HG03060 (cell line): ENCODE results near the gene PSMC3.

Source experiments
- ATAC-seq: cut with Tn5 transposase; IDR thresholded peaks from one replicate; pipeline ENCODE4 v1.9.1; 2021; ENCODE audit warnings: low read depth, moderate number of reproducible peaks; ENCODE audit not compliant: unreplicated experiment

The PSMC3 gene

DNA sequence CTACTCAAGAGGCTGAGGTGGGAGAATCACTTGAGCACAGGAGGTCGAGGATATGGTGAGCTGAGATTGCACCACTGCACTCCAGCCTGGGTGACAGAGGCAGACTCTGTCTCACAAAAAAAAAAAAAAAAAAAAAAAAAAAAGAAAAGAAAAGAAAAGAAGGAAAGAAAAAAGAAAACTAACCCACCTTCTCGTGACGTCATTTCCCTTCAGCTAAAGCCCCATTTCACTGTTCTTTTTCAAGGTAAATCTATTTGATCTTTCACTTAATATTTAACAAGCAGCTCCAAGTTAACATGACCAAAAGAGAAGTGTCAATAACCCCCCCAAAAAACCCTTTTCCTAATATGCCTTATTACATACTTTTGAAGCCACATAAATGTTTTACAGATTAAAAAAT is 17.6 kb upstream of the PSMC3 start:
- ATAC-seq, result no peak

DNA sequence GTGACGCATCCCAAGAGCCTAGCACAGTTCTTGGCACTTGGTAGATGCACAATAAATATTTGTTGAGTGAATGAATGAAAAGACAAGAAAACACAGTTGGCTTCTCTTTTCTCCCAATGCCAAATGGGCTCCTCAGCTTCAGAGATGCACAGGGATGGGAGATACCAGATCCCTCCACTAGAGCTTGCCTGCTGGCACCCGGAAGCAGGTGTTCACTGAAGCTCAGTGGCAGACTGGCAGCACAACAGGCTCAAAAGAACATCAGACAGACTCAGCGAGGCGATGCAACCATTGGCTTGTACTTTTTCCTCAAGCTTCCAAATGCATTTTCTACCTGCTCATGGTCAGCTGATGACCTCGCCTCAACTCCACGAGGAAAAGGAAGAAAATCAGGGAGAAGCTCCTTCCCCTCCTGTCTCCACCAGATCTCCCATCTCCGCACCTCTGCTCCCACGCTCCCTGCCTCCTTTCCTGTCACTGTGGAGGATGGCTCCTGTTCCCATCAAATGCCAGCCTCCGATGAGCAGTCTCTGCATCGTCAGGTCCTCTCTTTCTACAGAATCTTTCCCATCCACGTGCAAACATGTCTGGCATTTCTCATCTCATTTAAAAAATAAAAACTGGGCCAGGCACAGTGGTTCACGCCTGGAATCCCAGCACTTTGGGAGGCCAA is 16.9 kb upstream of the PSMC3 start:
- no peak for ATAC-seq

DNA sequence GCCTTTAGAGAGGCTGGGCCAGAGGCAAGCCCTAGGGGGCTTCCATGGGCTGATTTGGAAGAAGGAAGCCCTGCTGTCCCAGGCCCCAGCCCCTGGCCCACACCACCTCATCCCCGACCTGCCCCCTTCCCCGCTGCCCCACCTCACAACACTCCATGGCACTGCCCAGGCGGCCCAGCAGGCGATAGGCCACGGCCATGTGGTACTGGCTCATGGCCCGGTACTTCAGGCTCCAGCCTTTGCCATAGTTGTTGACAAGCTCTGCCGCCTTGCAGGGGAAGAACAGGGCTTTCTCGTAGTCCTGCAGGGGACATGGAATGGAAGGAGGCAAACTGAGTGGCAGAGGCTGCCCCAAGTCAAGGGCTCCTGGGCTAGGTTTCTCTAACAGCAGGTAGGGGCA is 16.3 kb upstream of the PSMC3 start:
- no peak for ATAC-seq

DNA sequence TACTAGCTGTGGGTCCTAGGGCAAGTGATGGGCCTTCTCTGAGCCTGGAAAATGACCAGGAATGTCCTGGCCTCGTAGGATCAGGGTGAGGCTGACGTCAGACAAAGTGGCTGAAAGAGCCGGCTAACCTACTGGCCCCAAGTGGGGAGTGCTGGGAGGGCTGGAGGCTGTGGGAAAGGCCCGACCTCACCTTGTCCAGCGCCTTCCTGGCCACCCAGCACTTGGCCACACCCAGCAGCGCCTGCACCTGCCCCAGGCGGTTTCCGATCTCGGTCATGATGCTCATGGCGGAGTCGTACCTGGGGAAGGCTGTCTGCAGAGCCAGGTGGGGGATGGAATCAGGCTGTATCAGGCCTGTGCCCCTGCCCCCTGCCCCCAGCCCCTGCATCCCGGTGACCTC is 15.2 kb upstream of the PSMC3 start:
- ATAC-seq, result no peak

DNA sequence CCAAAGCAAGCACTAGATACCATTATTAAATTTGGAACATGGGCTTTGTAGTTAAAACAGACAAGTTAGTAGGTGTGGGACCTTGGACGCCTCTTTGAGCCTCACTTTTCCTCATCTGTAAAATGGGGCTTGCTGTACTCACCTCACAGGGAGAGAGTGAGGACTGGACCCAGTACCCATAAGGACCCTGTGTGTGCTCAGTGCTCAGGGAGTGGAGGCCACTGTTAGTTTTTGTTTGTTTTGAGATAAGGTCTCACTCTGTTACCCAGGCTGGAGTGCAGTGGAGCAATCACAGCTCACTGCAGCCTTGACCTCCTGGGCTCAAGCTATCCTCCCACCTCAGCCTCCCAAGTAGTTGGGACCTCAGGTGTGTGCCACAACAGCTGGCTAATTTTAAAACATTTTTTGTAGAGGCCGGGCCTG is 13.8 kb upstream of the PSMC3 start:
- ATAC-seq, result no peak

DNA sequence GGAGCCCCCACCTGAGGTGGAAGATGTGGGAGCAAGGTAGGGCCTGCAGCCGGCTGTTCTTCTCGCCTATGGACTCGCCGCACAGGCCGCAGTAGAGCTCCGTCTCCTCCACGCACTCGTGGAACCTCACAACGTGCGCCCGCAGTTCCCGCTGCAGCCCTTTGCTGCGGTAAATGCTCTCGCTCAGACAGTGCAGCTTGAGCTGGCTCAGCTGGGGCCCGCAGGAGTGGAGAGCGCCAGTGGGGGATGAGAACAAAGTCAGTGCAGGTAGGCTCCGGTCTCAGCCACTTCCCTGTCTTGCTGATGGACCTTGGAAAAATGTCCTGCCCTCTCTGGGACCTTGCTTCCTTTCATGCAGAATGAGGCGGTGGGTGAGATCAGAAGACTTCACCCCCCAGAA is 12.5 kb upstream of the PSMC3 start:
- ATAC-seq, result no peak

DNA sequence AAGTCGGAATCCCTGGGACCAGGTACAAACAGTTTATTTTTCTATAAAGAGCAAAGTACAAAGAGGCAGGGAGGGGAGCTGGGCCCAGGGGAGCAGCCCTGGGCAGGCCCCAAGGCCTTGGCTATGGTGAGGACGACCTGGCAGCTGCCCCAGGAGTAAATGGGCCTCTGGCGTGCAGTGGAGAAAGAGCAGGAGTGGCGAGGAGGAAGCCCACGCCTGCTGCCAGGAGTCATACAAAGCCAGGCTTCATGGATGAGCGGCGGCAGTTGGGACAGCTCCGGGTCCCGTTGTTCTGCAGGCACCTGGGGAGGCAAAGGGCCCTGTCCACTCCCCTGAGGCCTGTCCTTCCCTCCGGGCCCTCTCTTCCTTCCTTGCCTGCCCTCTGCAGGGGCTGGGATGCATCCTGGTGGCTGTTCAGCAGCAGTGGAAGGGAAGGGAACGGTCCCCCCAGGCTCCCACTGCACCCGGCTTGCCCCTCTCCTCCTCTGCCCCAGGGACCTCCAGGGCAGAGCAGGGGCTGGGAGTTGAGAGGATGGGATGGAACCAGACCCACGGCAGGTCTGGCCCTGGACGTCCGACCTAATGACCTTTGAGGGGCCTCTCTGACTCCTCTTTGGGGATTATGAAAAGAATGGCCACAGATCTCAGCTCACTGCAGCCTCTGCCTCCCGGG is 11.6 kb upstream of the PSMC3 start:
- no peak for ATAC-seq

DNA sequence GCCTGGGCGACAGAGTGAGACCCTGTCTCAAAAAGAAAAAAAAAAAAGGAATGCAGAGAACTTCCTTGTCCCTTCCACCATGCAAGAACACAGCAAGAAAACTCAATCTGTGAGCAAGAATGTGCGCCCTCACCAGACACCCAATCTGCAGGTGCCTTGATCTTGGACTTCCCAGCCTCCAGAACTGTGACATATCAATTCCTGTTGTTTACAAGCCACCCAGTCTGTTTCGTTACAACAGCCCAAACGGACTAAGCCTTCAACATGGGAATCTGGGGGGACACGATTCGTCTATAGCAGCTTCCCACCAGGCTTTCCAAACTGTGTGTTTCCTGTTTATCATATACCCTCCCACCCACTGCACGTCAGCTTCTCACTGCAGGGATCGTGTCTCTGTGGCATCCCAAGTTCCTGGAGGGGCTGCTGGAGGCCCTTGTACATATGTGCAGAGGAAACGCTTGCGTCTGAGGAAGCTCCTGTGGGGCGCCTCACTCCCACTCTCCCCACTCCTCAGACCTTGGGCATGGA is 11.0 kb upstream of the PSMC3 start:
- ATAC-seq, result no peak

DNA sequence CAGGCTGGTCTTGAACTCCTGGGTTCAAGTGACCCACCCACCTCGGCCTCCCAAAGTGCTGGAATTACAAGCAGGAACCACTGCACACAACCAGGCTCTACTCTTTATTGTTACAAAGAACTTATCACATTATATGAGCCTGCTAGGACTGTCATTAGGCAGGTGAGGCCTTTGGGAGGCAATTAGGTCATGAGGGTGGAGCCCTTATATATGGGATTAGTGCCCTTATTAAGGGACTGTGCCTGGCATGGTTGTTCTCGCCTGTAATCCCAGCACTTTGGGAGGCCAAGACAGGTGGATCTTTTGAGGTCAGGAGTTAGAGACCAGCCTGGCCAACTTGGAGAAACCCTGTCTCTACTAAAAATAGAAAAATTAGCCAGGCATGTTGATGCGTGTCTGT is 10.5 kb upstream of the PSMC3 start:
- no peak for ATAC-seq

DNA sequence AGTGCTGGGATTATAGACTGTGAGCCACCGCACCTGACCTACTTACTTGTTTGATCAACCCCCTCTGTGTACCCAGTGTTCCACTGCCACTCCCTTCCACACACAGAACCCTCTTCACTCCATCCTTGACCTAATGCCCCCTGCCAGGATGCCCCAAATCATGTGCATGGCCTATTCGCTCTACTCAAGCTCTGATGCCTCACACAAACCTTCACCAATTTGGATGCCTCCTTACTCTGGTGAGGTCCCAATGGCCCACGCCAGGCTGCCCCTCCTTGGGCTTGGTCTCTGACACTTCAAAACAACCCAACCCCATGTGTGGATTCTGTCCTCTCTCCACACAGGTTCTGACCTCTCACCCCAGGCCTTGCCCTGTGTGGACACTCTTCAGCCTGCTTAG is 9.4 kb upstream of the PSMC3 start:
- ATAC-seq, result no peak

DNA sequence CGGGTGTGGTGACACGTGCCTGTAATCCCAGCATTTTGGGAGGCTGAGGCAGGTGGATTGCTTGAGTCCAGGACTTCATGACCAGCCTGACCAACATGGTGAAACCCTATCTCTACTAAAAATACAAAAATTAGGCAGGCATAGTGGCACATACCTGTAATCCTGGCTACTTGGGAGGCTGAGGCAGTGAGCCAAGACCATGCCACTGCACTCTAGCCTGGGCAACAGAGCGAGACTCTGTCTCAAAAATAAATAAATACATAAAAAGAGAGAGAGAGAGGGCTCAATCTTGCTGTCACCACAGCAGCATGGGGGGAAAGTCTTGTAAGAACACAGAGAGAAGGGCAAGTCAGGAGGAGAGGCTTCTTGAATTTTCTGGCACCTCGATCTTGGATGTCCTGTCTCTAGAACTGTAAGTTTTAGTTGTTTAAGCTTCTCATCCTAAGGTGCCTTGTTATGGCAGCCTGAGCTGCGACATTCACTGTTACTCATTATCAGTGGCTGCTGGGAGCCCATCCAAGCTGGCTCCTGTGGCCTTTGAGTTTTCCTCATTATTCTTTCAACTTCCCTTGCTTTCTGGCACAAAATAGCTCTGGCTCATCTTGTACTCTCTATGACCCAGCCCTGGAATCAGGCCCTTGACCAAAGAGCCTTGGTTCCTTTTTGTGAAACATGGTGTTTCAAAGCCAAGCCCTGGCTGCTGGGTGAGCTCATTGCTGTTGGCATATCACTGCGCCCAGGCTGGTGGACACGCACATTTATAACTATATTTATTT is 8.0 kb upstream of the PSMC3 start:
- no peak for ATAC-seq

DNA sequence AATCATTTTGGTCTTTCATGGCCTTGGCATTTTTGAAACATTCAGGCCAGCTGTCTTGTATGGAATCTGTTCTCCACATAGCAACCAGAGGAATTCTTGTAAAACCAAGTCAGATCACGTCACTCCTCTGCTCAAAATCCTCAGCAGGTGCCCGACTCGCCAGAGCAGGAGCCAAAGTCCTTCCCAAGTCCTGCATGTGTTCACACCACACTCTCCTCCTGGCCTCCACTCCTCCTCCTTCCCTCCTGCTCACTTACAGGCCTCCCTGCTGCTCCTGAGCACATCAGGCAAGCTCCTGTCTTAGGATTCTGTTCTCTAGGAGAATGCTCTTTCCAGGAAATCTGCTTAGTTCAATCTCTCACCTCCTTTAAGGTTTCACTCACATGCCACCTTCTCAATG is 6.9 kb upstream of the PSMC3 start:
- no peak for ATAC-seq

DNA sequence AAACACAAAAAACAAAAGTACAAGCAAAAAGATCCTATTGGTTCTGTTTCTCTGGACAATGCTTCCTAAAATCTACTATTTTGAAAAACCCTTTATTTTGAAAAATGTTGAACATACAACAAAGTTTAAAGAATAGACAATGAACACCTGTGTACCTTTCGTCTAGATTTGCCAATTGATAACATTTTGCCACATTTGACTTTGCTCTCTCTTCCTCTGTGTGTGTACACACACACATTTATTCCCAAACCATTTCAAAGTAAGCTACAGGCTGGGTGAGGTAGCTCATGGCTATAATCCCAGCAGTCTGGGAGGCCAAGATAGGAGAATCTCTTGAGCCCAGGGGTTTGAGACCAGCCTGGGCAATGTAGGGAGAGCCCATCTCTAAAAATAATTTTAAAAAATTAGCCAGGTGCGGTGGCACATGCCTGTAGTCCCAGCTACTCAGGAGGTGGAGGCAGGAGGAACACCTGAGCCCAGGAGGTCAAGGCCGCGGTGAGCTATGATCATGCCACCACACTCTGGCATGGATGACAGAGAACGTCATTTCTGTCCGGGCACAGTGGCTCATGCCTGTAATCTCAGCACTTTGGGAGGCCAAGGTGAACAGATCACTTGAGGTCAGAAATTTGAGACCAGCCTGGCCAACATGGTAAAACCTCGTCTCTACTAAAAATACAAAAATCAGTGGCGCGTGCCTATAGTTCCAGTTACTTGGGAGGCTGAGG is 5.3 kb upstream of the PSMC3 start:
- ATAC-seq, result no peak

DNA sequence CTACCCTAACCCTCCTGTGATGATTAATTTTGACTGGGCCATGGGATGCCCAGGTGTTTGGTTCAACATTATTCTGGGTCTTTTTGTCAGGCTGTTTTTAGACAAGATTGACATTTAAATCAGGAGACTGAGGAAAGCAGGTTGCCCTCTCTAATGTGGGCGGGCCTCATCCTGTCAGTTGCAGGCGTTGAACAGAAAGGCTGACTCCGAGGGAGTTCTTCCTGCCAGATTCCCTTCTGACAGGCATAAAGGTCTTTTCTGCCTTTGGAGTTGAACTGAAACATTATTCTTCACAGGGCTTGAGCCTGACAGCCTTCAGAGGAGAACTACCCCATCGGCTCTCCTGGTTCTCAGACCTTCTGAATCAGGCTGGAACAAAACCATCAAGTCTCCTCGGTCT is 4.3 kb upstream of the PSMC3 start:
- no peak for ATAC-seq

DNA sequence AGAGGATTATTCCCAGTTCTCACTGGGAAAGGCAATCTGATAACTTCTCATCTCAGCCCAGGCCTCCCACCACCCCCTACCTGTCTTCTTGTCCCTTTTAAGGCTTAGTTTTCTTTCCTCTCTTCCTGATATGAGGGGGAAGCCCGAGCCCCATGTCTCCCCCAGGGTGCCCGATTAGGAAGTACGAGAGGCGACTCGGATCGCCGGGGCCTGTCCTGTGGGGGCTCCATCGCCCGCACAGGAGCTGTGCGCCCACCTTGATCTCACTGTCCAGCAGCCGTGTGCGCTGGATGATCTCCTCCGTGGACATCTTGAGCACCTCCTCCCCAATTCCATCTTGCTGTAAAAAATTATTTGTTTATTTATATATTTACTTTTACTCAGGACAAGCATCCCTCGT is 628 bp downstream of the PSMC3 start:
- ATAC-seq, result no peak

DNA sequence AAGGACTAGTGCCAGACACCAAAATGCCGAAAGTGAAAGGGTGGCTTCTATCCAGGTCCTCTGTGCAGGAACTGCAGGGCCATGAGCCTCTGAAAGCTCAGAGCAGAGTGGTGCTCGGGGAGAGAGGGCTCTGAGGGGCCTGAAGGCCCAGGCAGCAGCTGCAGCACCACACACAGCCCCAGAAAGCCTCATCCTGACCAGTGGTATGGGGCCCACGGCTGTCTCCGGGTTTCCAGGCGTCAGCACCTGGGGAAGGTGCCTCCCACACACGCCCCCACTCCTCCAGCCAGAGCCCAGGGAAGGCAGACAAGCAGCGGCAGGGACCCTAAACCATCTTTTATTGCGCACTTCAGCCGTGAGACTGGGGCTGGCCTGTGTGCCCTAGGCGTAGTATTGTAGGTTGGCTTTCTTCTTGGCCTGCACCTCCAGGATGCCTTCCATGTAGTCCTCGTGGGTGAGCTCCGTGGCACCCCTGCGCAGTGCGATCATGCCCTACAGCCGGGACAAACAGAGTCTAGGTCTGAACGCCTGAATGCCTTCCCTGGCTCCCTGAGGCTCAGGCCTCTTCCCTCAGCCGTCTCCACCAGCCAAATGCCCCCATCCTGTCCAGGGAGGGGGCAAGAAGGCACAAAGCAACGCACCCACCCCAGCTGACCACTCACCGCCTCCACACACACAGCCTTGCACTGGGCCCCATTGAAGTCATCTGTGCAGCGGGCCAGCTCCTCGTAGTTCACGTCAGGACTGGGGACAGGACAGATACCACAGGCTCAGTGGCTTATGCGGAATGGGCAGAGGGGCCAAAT is 7.6 kb downstream of the PSMC3 start:
- no peak for ATAC-seq

DNA sequence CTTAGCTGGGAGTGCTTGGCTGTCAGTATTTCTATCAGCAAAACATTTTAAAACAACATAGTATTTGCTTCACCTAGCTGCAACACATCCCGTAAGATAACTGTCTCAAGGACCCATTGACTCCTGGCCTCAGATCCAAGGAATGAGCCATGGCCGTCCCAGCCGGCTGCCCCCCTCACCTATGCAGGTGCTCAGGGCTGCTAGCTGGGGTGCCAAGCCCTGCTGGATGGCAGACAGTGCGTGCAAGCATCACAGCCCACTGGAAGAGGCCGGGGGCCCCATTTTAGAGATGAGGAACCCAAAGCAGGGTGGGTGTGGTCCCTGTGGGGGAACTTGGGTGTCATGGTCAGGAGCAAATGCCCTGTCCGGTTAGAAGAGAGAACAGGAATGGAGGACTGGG is 8.5 kb downstream of the PSMC3 start:
- no peak for ATAC-seq

DNA sequence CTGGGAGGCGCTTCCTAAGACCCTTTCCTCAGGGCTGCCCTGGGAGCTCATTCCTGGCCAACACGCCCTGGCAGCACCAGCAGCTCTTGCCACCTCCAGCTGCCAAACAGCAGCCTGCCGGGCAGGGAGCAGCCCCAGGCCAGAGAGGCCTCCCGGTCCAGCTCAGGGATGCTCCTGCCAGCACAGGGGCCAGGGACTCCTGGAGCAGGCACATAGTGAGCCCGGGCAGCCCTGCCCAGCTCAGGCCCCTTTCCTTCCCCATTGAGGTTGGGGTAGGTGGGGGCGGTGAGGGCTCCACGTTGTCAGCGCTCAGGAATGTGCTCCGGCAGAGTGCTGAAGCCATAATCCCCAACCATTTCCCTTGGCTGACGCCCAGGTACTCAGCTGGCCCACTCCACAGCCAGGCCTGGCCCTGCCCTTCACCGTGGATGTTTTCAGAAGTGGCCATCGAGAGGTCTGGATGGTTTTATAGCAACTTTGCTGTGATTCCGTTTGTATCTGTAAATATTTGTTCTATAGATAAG is 10.2 kb downstream of the PSMC3 start:
- ATAC-seq, result no peak

DNA sequence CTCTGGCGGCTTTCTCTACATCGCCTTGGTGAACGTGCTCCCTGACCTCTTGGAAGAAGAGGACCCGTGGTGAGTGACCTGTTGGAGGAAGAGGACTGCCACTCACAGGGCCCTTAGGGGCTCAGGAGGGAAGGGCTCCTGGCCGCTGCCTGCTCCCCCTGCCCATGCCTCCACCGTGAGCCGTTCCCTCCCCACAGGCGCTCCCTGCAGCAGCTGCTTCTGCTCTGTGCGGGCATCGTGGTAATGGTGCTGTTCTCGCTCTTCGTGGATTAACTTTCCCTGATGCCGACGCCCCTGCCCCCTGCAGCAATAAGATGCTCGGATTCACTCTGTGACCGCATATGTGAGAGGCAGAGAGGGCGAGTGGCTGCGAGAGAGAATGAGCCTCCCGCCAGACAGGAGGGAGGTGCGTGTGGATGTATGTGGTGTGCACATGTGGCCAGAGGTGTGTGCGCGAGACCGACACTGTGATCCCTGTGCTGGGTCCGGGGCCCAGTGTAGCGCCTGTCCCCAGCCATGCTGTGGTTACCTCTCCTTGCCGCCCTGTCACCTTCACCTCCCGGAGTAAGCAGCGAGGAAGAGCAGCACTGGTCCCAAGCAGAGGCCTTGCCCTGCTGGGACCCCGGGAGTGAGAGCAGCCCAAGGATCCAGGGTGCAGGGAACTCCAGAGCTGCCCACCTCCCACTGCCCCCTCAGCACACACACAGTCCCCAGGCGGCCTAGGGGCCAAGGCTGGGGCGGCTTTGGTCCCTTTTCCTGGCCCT is 11.0 kb downstream of the PSMC3 start:
- ATAC-seq, result no peak
